HL-60 (cell line): ENCODE data around the gene WWOX.

Experiments used
- DNase-seq, 2 experiments: peaks; one replicate each; pipeline ENCODE4 v3.0.0-alpha.2; 2010 to 2020; ENCODE audit warnings: low read depth in 1 of 2, low spot score in 1 of 2
- H3K27ac ChIP-seq: fragments of 250-450 bp; sonication (Bioruptor Pico); replicated peaks from 2 replicates; pipeline ENCODE4 v1.5.1; 2020; ENCODE audit warnings: mild to moderate bottlenecking, moderate library complexity
- H3K27me3 ChIP-seq: fragments of 250-450 bp; sonication (Bioruptor Pico); 2 replicates; pipeline ENCODE4 v1.5.1; 2021; ENCODE audit warnings: mild to moderate bottlenecking, moderate library complexity; ENCODE audit not compliant: insufficient read depth, poor library complexity, severe bottlenecking
- H3K4me3 ChIP-seq: replicated peaks from 2 replicates; pipeline ENCODE4 v1.5.1; 2011; ENCODE audit warnings: mild to moderate bottlenecking, control low read depth, low read length; ENCODE audit not compliant: insufficient read depth
- CTCF ChIP-seq: IDR thresholded peaks from one replicate; pipeline ENCODE4 v1.5.1; 2011; ENCODE audit warnings: low read length, control low read depth, inconsistent platforms; ENCODE audit not compliant: insufficient read depth
- GABPA ChIP-seq: IDR thresholded peaks from 2 replicates; pipeline ENCODE4 v1.6.1; 2012; ENCODE audit warnings: low read depth
- POLR2AphosphoS5 ChIP-seq: IDR thresholded peaks from 2 replicates; pipeline ENCODE4 v1.6.1; 2012; ENCODE audit warnings: low read depth
- REST ChIP-seq: IDR thresholded peaks from 2 replicates; pipeline ENCODE4 v1.6.1; 2012; ENCODE audit warnings: low read depth; ENCODE audit not compliant: insufficient replicate concordance
- SPI1 ChIP-seq: IDR thresholded peaks from 2 replicates; pipeline ENCODE4 v1.6.1; 2012; ENCODE audit warnings: low read depth, mild to moderate bottlenecking, borderline replicate concordance

Gene WWOX

GRCh38 chr16:79021991-79022630, 922.7 kb downstream of the WWOX start:
- H3K27me3 ChIP-seq, result no peaks in the 10 kb centered on the region
- H3K4me3 ChIP-seq, result no peak overlapping the region
- no peak for TF ChIP-seq REST
- DNase-seq, result no peak
- no peak overlapping the region for H3K27ac ChIP-seq

GRCh38 chr16:79026117-79026516, 926.7 kb downstream of the WWOX start:
- no peak for DNase-seq
- Histone ChIP-seq H3K4me3 (no peak overlapping the region), H3K27me3 (no peaks in the 10 kb centered on the region), H3K27ac (no peak overlapping the region)
- TF ChIP-seq POLR2AphosphoS5 (no peak), SPI1 (no peak), CTCF (no peak), GABPA (no peak), REST (no peak)

- H3K4me3 ChIP-seq, result no peak overlapping the region
- H3K27ac ChIP-seq, result no peak overlapping the region
- TF ChIP-seq CTCF, result no peak
- no peak for TF ChIP-seq GABPA
- no peak for TF ChIP-seq POLR2AphosphoS5
- TF ChIP-seq SPI1, result no peak
- H3K27me3 ChIP-seq, result no peaks in the 10 kb centered on the region
- no peak for DNase-seq
Observed at GRCh38 chr16:79036541-79036940, 937.1 kb downstream of the WWOX start.

GRCh38 chr16:79037521-79038373, 938.3 kb downstream of the WWOX start:
- no peak for DNase-seq
- Histone ChIP-seq H3K27me3 (no peaks in the 10 kb centered on the region), H3K27ac (no peak overlapping the region), H3K4me3 (no peak overlapping the region)
- no peak for TF ChIP-seq REST
- TF ChIP-seq SPI1, result no peak
- TF ChIP-seq GABPA, result no peak
- no peak for TF ChIP-seq POLR2AphosphoS5
- TF ChIP-seq CTCF, result no peak
